ENCODE measurements around the gene DENND6B. TPM values are rescaled to one million over a fixed set of nuclear protein-coding genes. Genes with fewer than 3 reads are reported as not detected.
"Not testable (repeated sequence)": the region's sequence is repeated elsewhere in the genome, so short reads cannot be mapped to it uniquely, and the experiment has no call there.

Gene DENND6B
- total RNA-seq, 5 donors from 2014 or later (not counting 1 experiment from before 2014, with no cell fraction given): 2.1 to 5.0 (median 3.5) TPM

DNA sequence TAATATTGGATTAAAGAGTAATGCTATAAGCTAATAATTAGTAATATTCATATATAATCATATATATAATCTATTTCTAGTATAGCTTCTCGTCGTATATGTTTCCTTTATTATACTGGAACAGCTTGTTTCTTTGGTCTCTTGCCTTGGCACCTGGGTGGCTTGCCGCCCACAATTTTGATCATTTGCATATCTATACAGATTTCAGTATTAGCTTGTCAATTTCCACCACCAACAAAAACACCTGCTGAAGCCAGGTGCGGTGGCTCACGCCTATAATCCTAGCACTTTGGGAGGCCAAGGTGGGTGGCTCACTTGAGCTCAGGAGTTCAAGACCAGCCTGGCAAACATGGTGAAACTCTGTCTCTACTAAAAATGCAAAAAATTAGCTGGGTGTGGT is 7.6 kb upstream of the DENND6B start:
- POLR2A ChIA-PET; H3K27me3 ChIP-seq (replicated peaks in 1 of 2; ENCODE audit: control insufficient read depth in 2 of 2, extremely low read depth in 1 of 2, insufficient read depth in 2 of 2, low read length in 1 of 2); H3K9me3 Mint-ChIP-seq; H3K4me3 ChIP-seq (ENCODE audit: control insufficient read depth in 1 of 2, extremely low read depth in 1 of 2, low read length in 1 of 2); H3K27ac Mint-ChIP-seq; H3K4me1 Mint-ChIP-seq; H3K27me3 Mint-ChIP-seq; H3K9me3 ChIP-seq; H3K36me3 ChIP-seq (ENCODE audit: control insufficient read depth in 2 of 2, extremely low read depth in 1 of 2, insufficient read depth in 1 of 2, low read length in 1 of 2); DNase-seq; H3K4me1 ChIP-seq (ENCODE audit: control insufficient read depth in 1 of 2, extremely low read depth in 1 of 2, insufficient read depth in 2 of 2, low read length in 2 of 2); ATAC-seq (replicated peaks in 1 of 4); H3K36me3 Mint-ChIP-seq; H3K4me3 Mint-ChIP-seq; H3K27ac ChIP-seq (ENCODE audit: low read length): not testable (repeated sequence)
- WGBS (ENCODE audit: insufficient coverage): no CpG with 5 or more reads among the region's 5 CpGs
- CTCF ChIA-PET: interaction anchor here (0.5 to 0.9 kb wide), 3 partner anchors 10 to 228 kb away, joined by 3 read pairs; partner anchors contain the start of gene SYCE3 (in 1 of the 2)

DNA sequence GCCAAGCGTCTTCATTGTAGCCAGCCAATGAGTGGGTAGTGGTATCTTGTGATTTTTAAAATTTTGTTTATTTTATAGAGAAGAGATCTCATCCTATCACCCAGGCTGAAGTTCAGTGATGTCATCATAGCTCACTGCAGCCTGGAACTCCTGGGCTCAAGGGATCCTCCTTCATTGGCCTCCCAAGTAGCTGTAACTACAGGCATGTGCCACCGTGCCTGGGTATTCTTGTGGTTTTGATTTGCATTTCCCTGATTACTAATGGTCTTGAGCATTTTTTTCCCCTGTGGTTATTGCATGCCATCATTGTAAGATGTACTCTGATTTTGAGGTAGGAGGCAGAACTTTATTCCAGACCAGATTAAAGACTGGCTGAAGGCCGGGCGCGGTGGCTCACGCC is 2.4 kb upstream of the DENND6B start:
- WGBS (ENCODE audit: insufficient coverage): 80% methylated on average over 1 of the region's 6 CpGs

DNA sequence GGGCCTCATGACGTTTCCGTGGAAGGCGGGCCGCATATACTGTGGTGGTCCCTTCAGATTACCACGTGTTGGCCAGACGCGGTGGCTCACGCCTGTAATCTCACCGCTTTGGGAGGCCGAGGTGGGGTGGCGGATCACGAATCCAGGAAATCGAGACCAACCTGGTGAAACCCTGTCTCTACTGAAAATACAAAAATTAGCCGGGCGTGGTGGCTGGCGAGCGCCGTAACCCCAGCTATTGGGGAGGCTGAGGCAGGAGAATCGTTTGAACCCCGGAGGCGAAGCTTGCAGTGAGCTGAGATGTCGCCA is 853 bp upstream of the DENND6B start:
- ATAC-seq (replicated peaks in 1 of 4) (no peak), DNase-seq (no peak)
- ChIA-PET CTCF (interaction anchor here in 1 of 2 donors (0.6 to 1.5 kb wide), 2 partner anchors 75 to 213 kb away, joined by 3 to 4 read pairs; no protein-coding TSS in a partner anchor), POLR2A (interaction anchor here in 1 of 2 donors (0.6 kb wide), 1 partner anchor 236 kb away, joined by 3 read pairs; no protein-coding TSS in a partner anchor)
- Histone ChIP-seq H3K4me3 (ENCODE audit: control insufficient read depth in 1 of 2, extremely low read depth in 1 of 2, low read length in 1 of 2) (peak overlapping the region; percentile 55 to 58), H3K4me1 (ENCODE audit: control insufficient read depth in 1 of 2, extremely low read depth in 1 of 2, insufficient read depth in 2 of 2, low read length in 2 of 2) (peaks cover 0 to 16% of the 10 kb centered on the region in 2 experiments), H3K36me3 (ENCODE audit: control insufficient read depth in 2 of 2, extremely low read depth in 1 of 2, insufficient read depth in 1 of 2, low read length in 1 of 2) (no peaks in the 10 kb centered on the region), H3K27ac (ENCODE audit: low read length) (no peak overlapping the region), H3K27me3 (replicated peaks in 1 of 2; ENCODE audit: control insufficient read depth in 2 of 2, extremely low read depth in 1 of 2, insufficient read depth in 2 of 2, low read length in 1 of 2) (peaks cover 0 to 28% of the 10 kb centered on the region in 2 experiments), H3K9me3 (no peaks in the 10 kb centered on the region)
- Mint-ChIP-seq H3K27me3 (peaks cover 0 to 2% of the 10 kb centered on the region in 2 donors), H3K9me3 (no peaks in the 10 kb centered on the region), H3K4me1 (peaks cover 9 to 17% (median 14%) of the 10 kb centered on the region in 3 donors), H3K4me3 (peak overlapping the region; percentile 73 to 82 (median 77)), H3K36me3 (no peaks in the 10 kb centered on the region), H3K27ac (peak overlapping the region; percentile 59 to 74)
- 90% methylated on average over 8 of the region's 22 CpGs for WGBS (ENCODE audit: insufficient coverage)

More for the DNA sequence above, 2.4 kb upstream of the DENND6B start:
- no peak overlapping the region for H3K27ac Mint-ChIP-seq
- ChIA-PET CTCF (interaction anchor here (1.2 to 1.6 kb wide), 2 partner anchors 12 to 13 kb away, joined by 3 to 6 read pairs; no protein-coding TSS in a partner anchor), POLR2A (no interaction called here)
- no peaks in the 10 kb centered on the region for H3K9me3 Mint-ChIP-seq
- H3K4me1 Mint-ChIP-seq: peaks cover 9 to 17% (median 14%) of the 10 kb centered on the region in 3 donors
- no peak overlapping the region for H3K4me3 ChIP-seq (ENCODE audit: control insufficient read depth in 1 of 2, extremely low read depth in 1 of 2, low read length in 1 of 2)
- H3K4me1 ChIP-seq (ENCODE audit: control insufficient read depth in 1 of 2, extremely low read depth in 1 of 2, insufficient read depth in 2 of 2, low read length in 2 of 2): peaks cover 0 to 16% of the 10 kb centered on the region in 2 experiments
- DNase-seq (no peak), ATAC-seq (replicated peaks in 1 of 4) (no peak)
- H3K4me3 Mint-ChIP-seq: peak overlapping the region in 1 of 3 donors; percentile 2
- H3K36me3 Mint-ChIP-seq: no peaks in the 10 kb centered on the region
- peaks cover 0 to 2% of the 10 kb centered on the region in 2 donors for H3K27me3 Mint-ChIP-seq
- H3K9me3 ChIP-seq: no peaks in the 10 kb centered on the region
- H3K36me3 ChIP-seq (ENCODE audit: control insufficient read depth in 2 of 2, extremely low read depth in 1 of 2, insufficient read depth in 1 of 2, low read length in 1 of 2): no peaks in the 10 kb centered on the region
- H3K27ac ChIP-seq (ENCODE audit: low read length): no peak overlapping the region
- H3K27me3 ChIP-seq (replicated peaks in 1 of 2; ENCODE audit: control insufficient read depth in 2 of 2, extremely low read depth in 1 of 2, insufficient read depth in 2 of 2, low read length in 1 of 2): peaks cover 0 to 24% of the 10 kb centered on the region in 2 experiments

DNA sequence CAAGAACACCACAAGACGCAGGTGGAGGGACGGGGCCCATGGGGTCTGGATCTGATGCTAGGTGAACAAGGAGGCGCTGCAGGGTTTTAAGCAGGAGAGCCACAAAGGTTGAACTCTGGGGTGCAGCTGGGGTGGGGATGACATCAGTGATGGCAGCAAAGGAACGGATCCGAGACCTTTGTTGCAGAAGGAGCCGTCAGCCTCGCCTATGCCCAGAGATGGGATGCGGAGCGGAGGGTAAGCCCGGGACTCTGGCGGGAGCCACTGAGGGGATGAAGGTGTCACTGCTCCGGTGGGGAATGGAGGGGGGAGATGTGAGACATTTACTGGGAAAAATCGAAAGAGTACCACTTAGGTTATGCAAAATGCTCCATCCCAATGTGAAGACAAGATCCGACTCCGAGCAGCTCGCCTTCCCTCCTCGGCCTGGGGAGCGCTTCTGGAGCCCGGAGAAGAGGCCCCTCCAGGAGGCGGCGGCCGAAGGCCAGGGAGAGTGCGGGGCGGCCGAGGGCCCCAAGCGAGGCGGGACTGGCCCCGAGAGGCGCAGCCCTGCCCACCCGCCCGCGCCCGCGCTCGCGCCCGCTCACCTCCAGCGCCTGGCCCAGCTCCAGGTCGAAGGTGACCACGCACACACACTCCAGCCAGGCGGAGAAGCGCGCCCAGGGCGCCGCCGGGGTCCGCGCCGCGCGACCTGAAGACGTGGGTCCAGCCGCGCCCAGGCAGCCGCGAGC is 422 bp downstream of the DENND6B start:
- no peaks in the 10 kb centered on the region for H3K9me3 ChIP-seq
- H3K36me3 Mint-ChIP-seq: no peaks in the 10 kb centered on the region
- WGBS (ENCODE audit: insufficient coverage): 25% methylated on average over 54 of the region's 56 CpGs
- H3K4me1 ChIP-seq (ENCODE audit: control insufficient read depth in 1 of 2, extremely low read depth in 1 of 2, insufficient read depth in 2 of 2, low read length in 2 of 2): peaks cover 0 to 16% of the 10 kb centered on the region in 2 experiments
- no peak overlapping the region for H3K27ac Mint-ChIP-seq
- peaks cover 9 to 17% (median 14%) of the 10 kb centered on the region in 3 donors for H3K4me1 Mint-ChIP-seq
- POLR2A ChIA-PET: no interaction called here
- H3K4me3 Mint-ChIP-seq: peak overlapping the region; percentile 66 to 80 (median 72)
- CTCF ChIA-PET: interaction anchor here in 1 of 2 donors (0.6 to 1.5 kb wide), 2 partner anchors 74 to 89 kb away, joined by 3 to 6 read pairs; no protein-coding TSS in a partner anchor
- no peak overlapping the region for H3K27ac ChIP-seq (ENCODE audit: low read length)
- no peaks in the 10 kb centered on the region for H3K9me3 Mint-ChIP-seq
- no peak for DNase-seq
- H3K36me3 ChIP-seq (ENCODE audit: control insufficient read depth in 2 of 2, extremely low read depth in 1 of 2, insufficient read depth in 1 of 2, low read length in 1 of 2): no peaks in the 10 kb centered on the region
- H3K4me3 ChIP-seq (ENCODE audit: control insufficient read depth in 1 of 2, extremely low read depth in 1 of 2, low read length in 1 of 2): peak overlapping the region in 1 of 2 donors; percentile 58
- peaks cover 0 to 2% of the 10 kb centered on the region in 2 donors for H3K27me3 Mint-ChIP-seq
- H3K27me3 ChIP-seq (replicated peaks in 1 of 2; ENCODE audit: control insufficient read depth in 2 of 2, extremely low read depth in 1 of 2, insufficient read depth in 2 of 2, low read length in 1 of 2): peaks cover 0 to 28% of the 10 kb centered on the region in 2 experiments
- peak in 2 of 4 experiments; percentile 6 to 11 for ATAC-seq (replicated peaks in 1 of 4)

DNA sequence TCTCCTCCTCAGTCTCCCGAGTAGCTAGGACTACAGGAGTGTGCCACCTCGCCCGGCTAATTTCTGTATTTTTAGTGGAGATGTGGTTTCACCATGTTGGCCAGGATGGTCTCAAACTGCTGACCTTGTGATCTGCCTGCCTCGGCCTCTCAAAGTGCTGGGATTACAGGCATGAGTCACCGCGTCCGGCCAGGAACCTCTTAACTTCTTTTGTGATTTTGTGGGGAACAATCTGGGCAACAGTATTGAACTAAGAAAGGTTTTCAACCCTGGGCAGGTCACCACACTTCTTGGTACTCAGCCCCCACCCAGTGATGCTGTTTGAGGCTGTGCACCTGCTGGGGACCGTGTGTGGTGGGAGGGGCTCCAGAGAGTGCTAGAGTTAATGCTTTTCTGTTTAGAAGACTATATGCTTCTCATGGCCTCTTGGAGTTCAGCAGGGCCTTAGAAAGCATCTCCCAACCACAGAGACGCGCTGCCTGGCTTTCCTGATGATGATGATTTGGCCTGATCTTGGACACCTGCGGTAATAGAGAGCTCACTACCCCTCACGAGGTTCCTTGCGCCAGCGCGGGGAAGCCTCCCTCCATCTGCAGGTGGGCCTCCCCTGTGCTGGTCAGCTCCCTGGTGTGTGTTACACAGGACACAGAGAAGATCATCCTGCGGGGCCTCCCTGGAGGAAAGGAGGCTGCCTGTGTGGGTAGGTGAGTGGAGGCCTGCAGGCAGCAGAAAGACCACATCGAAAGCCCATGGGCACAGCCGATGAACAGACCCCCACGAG is 1.2 kb downstream of the DENND6B start:
- Mint-ChIP-seq H3K27ac (peak overlapping the region; percentile 23 to 36), H3K4me1 (peaks cover 9 to 14% (median 13%) of the 10 kb centered on the region in 3 donors), H3K4me3 (peak overlapping the region; percentile 66 to 80 (median 72)), H3K27me3 (peaks cover 0 to 2% of the 10 kb centered on the region in 2 donors), H3K9me3 (no peaks in the 10 kb centered on the region), H3K36me3 (no peaks in the 10 kb centered on the region)
- WGBS (ENCODE audit: insufficient coverage): 94% methylated on average over 14 of the region's 19 CpGs
- Histone ChIP-seq H3K4me3 (ENCODE audit: control insufficient read depth in 1 of 2, extremely low read depth in 1 of 2, low read length in 1 of 2) (no peak overlapping the region), H3K36me3 (ENCODE audit: control insufficient read depth in 2 of 2, extremely low read depth in 1 of 2, insufficient read depth in 1 of 2, low read length in 1 of 2) (no peaks in the 10 kb centered on the region), H3K27me3 (replicated peaks in 1 of 2; ENCODE audit: control insufficient read depth in 2 of 2, extremely low read depth in 1 of 2, insufficient read depth in 2 of 2, low read length in 1 of 2) (peaks cover 0 to 28% of the 10 kb centered on the region in 2 experiments), H3K9me3 (no peaks in the 10 kb centered on the region), H3K27ac (ENCODE audit: low read length) (no peak overlapping the region), H3K4me1 (ENCODE audit: control insufficient read depth in 1 of 2, extremely low read depth in 1 of 2, insufficient read depth in 2 of 2, low read length in 2 of 2) (peaks cover 0 to 16% of the 10 kb centered on the region in 2 experiments)
- ATAC-seq (replicated peaks in 1 of 4) (no peak), DNase-seq (no peak)
- CTCF ChIA-PET: interaction anchor here in 1 of 2 donors (0.7 to 1.5 kb wide), 2 partner anchors 9 to 17 kb away, joined by 3 to 4 read pairs; no protein-coding TSS in a partner anchor
- POLR2A ChIA-PET: interaction anchor here in 1 of 2 donors (0.6 kb wide), 1 partner anchor 77 kb away, joined by 5 read pairs; no protein-coding TSS in a partner anchor

DNA sequence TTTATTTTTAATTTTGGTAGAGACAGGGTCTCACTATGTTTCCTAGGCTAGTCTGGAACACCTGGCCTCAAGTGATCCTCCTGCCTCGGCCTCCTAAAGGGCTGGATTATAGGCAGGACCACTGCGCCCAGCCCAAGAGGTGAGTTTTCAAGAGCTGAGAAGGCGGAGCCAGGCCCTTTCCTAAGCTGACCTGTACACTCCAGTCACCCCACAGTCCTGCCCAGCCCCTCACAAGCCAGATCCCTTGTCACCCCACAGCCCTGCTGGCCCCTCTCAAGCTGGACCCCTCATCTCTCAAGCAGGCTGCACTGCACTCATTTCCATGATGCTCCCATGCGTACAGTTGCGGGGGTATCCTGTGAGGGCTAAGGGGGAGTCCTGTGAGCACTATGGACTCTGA is 2.9 kb downstream of the DENND6B start:
- Mint-ChIP-seq H3K4me3 (no peak overlapping the region), H3K36me3 (no peaks in the 10 kb centered on the region), H3K27me3 (peaks cover 0 to 2% of the 10 kb centered on the region in 2 donors), H3K9me3 (no peaks in the 10 kb centered on the region), H3K27ac (no peak overlapping the region), H3K4me1 (peaks cover 9 to 14% (median 13%) of the 10 kb centered on the region in 3 donors)
- ATAC-seq (replicated peaks in 1 of 4): no peak
- H3K4me3 ChIP-seq (ENCODE audit: control insufficient read depth in 1 of 2, extremely low read depth in 1 of 2, low read length in 1 of 2): no peak overlapping the region
- no peak for DNase-seq
- peaks cover 0 to 24% of the 10 kb centered on the region in 2 experiments for H3K27me3 ChIP-seq (replicated peaks in 1 of 2; ENCODE audit: control insufficient read depth in 2 of 2, extremely low read depth in 1 of 2, insufficient read depth in 2 of 2, low read length in 1 of 2)
- WGBS (ENCODE audit: insufficient coverage): 75% methylated on average over 3 of the region's 5 CpGs
- no peak overlapping the region for H3K27ac ChIP-seq (ENCODE audit: low read length)
- ChIA-PET POLR2A (interaction anchor here in 1 of 2 donors (0.6 kb wide), 1 partner anchor 51 kb away, joined by 7 read pairs; no protein-coding TSS in a partner anchor), CTCF (interaction anchor here (0.7 to 1.5 kb wide), 5 partner anchors 8 to 83 kb away, joined by 3 to 9 read pairs (median 3); no protein-coding TSS in a partner anchor)
- no peaks in the 10 kb centered on the region for H3K36me3 ChIP-seq (ENCODE audit: control insufficient read depth in 2 of 2, extremely low read depth in 1 of 2, insufficient read depth in 1 of 2, low read length in 1 of 2)
- peaks cover 0 to 16% of the 10 kb centered on the region in 2 experiments for H3K4me1 ChIP-seq (ENCODE audit: control insufficient read depth in 1 of 2, extremely low read depth in 1 of 2, insufficient read depth in 2 of 2, low read length in 2 of 2)
- no peaks in the 10 kb centered on the region for H3K9me3 ChIP-seq
